ENCODE data around the gene GAD1. TPM values are rescaled to one million over a fixed set of nuclear protein-coding genes. Genes with fewer than 3 reads are reported as not detected.

Gene GAD1
- total and polyA plus RNA-seq, 2 donors (not counting 3 experiments of a cell fraction or from before 2014, with no cell fraction given), result 0.60 to 0.62 TPM

DNA sequence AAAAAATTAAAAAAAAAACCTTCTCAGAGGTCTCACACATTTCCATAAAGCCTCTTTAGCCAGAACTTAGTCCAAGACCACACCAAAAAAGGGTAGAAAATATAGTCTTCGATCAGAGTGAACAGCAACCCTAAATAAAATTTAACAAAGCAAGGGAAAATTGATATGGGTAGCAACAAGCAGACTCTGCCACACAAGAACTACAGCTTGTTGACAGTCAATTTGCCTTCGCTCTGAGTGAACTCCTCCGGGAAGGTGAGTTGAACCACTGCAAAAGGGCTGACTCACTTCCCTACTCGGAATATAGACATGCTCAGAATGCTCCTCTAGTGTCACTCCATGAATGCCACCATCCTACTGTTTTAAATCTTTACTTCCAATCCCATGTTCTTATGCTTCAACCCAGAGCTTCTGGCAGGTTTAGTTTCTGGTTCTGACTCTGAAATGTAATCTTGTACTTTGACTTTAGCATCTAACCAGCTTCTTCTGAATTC, 24.1 kb downstream of the GAD1 start:
- Histone ChIP-seq H3K36me3 (ENCODE audit: control insufficient read depth in 2 of 2, extremely low read depth in 1 of 2, insufficient read depth in 2 of 2, low read length in 2 of 2) (no peaks in the 10 kb centered on the region), H3K4me2 (ENCODE audit: insufficient read depth, low read length) (no peak overlapping the region), H4K20me1 (replicated peaks; ENCODE audit: control insufficient read depth, extremely low read depth, insufficient read depth, low read length) (no peaks in the 10 kb centered on the region), H2AFZ (ENCODE audit: low read depth, low read length) (no peak overlapping the region), H3K9me1 (replicated peaks; ENCODE audit: control insufficient read depth, extremely low read depth, insufficient read depth, low read length) (no peaks in the 10 kb centered on the region), H3K9ac (replicated peaks; ENCODE audit: extremely low read depth, insufficient read depth, low read length) (no peak overlapping the region), H3K9me3 (replicated peaks; ENCODE audit: control insufficient read depth, insufficient read depth, low read length) (no peaks in the 10 kb centered on the region), H3K4me3 (replicated peaks in 1 of 3; ENCODE audit: insufficient read depth in 1 of 3, low read depth in 1 of 3, low read length in 3 of 3) (no peak overlapping the region), H3K4me1 (ENCODE audit: control insufficient read depth, extremely low read depth, insufficient read depth, low read length) (peaks cover 8% of the 10 kb centered on the region), H3K27me3 (ENCODE audit: control insufficient read depth in 2 of 2, insufficient read depth in 2 of 2, low read length in 2 of 2) (peaks cover 9 to 31% of the 10 kb centered on the region in 2 experiments), H3K79me2 (ENCODE audit: control insufficient read depth, insufficient read depth, low read length) (no peaks in the 10 kb centered on the region), H3K27ac (ENCODE audit: insufficient read depth, low read depth, low read length) (no peak overlapping the region)
- ChIA-PET POLR2A (no interaction called here), CTCF (no interaction called here)
- intact Hi-C loops (cut with micrococcal nuclease), result no loop called here
- no TSS peak for BruUV-seq (replicated peaks)
- TF ChIP-seq JUN (IDR thresholded peaks at IDR 0.05; ENCODE audit: borderline replicate concordance, insufficient read depth, insufficient read length, low read depth) (no peak), EZH2 (IDR thresholded peaks at IDR 0.05; ENCODE audit: borderline replicate concordance, low read depth, low read length, severe bottlenecking) (no peak), GATA2 (IDR thresholded peaks at IDR 0.05; ENCODE audit: insufficient read depth, insufficient read length, low read depth, low read length) (no peak), POLR2AphosphoS5 (IDR thresholded peaks at IDR 0.05; ENCODE audit: insufficient read depth, low read depth, low read length) (no peak), MYC (IDR thresholded peaks at IDR 0.05; ENCODE audit: low read depth, low read length) (no peak), FOS (IDR thresholded peaks at IDR 0.05; ENCODE audit: borderline replicate concordance, insufficient read depth, low read length) (no peak), POLR2A (IDR thresholded peaks at IDR 0.05; ENCODE audit: low read depth, low read length) (no peak)
- TF ChIP-seq, protein P1, sequence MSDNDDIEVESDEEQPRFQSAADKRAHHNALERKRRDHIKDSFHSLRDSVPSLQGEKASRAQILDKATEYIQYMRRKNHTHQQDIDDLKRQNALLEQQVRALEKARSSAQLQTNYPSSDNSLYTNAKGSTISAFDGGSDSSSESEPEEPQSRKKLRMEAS (IDR thresholded peaks at IDR 0.05; ENCODE audit: insufficient read depth, insufficient read length), result no peak
- TF ChIP-seq, protein P2, sequence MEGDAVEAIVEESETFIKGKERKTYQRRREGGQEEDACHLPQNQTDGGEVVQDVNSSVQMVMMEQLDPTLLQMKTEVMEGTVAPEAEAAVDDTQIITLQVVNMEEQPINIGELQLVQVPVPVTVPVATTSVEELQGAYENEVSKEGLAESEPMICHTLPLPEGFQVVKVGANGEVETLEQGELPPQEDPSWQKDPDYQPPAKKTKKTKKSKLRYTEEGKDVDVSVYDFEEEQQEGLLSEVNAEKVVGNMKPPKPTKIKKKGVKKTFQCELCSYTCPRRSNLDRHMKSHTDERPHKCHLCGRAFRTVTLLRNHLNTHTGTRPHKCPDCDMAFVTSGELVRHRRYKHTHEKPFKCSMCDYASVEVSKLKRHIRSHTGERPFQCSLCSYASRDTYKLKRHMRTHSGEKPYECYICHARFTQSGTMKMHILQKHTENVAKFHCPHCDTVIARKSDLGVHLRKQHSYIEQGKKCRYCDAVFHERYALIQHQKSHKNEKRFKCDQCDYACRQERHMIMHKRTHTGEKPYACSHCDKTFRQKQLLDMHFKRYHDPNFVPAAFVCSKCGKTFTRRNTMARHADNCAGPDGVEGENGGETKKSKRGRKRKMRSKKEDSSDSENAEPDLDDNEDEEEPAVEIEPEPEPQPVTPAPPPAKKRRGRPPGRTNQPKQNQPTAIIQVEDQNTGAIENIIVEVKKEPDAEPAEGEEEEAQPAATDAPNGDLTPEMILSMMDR (IDR thresholded peaks at IDR 0.05; ENCODE audit: extremely low read depth in 1 of 2, insufficient read depth in 1 of 2, low read depth in 1 of 2, low read length in 2 of 2), result no peak
- no peak for DNase-seq (ENCODE audit: low read depth, low spot score)
- dilution Hi-C loops (cut with MboI; ENCODE audit: extremely low pct_ligation_motif_present, low sequenced_read_pairs), result no loop called here
- no peak for FAIRE-seq
